GM12878 (cell line): ENCODE measurements around the gene DLG2. TPM values are rescaled to one million over a fixed set of nuclear protein-coding genes. Genes with fewer than 3 reads are reported as not detected.

Experiments
- ATAC-seq: fragments of 200-7000 bp; cut with Tn5 transposase; 3 replicates; pipeline ENCODE4 v1.9.1; 2020; ENCODE audit warnings: mild to moderate bottlenecking, moderate library complexity
- BruUV-seq: library from RNA; stranded (reverse); fragments of 400-500 nt; replicated peaks from 2 replicates; lab custom pipeline; 2021; lab: Mats Ljungman, UMichigan
- CTCF ChIA-PET: fragments of 300-600 bp; sonication (Branson Sonifier 250); formaldehyde crosslinking; extraction: SDS; loops from one replicate; lab custom pipeline; 2021; ENCODE audit warnings: inconsistent platforms; lab: Yijun Ruan, JAX
- POLR2A ChIA-PET: fragments of 350-600 bp; formaldehyde crosslinking; extraction: SDS; loops from one replicate; lab custom pipeline; 2021; ENCODE audit warnings: inconsistent platforms; lab: Charles Lee
- RAD21 ChIA-PET: fragments of 300-600 bp; sonication (Branson Sonifier 250); formaldehyde crosslinking; loops from one replicate; lab custom pipeline; 2023; ENCODE audit warnings: antibody characterized with exemption; ENCODE audit not compliant: unreplicated experiment; lab: Charles Lee
- SMC1A ChIA-PET: fragments of 300-600 bp; sonication (Branson Sonifier 250); formaldehyde crosslinking; loops from one replicate; lab custom pipeline; 2023; ENCODE audit not compliant: unreplicated experiment, uncharacterized antibody; lab: Charles Lee
- DNase-seq: peaks from one replicate; pipeline ENCODE4 v3.0.0-alpha.2; 2011; ENCODE audit warnings: low read depth, low spot score
- FAIRE-seq: peaks from 3 replicates; lab custom pipeline; 2011; peaks lifted over from hg19 to GRCh38; lab: Jason Lieb, UNC
- H2AFZ ChIP-seq: 2 replicates; pipeline ENCODE4 v1.6.0; 2011; ENCODE audit warnings: low read depth, low read length, control low read depth; ENCODE audit not compliant: control insufficient read depth
- H3K27ac ChIP-seq: 2 replicates; pipeline ENCODE4 v1.5.1; 2011; ENCODE audit warnings: control low read depth; ENCODE audit not compliant: control insufficient read depth, insufficient read depth
- H3K27me3 ChIP-seq, 2 experiments: replicated peaks in 1 of 2; 2 replicates each; pipeline versions ENCODE4 v1.6.0 to v1.6.1; 2011; ENCODE audit warnings: low read length in 1 of 2; ENCODE audit not compliant: control insufficient read depth in 2 of 2, insufficient read depth in 2 of 2
- H3K36me3 ChIP-seq, 2 experiments: 2 replicates each; pipeline ENCODE4 v1.5.1; 2011; ENCODE audit warnings: low read length in 1 of 2; ENCODE audit not compliant: control insufficient read depth in 2 of 2, insufficient read depth in 2 of 2
- H3K4me1 ChIP-seq: 2 replicates; pipeline ENCODE4 v1.6.1; 2011; ENCODE audit warnings: mild to moderate bottlenecking, low read length, moderate library complexity, mixed read lengths; ENCODE audit not compliant: control insufficient read depth, insufficient read depth
- H3K4me2 ChIP-seq: 2 replicates; pipeline ENCODE4 v1.6.0; 2011; ENCODE audit warnings: control low read depth; ENCODE audit not compliant: control insufficient read depth, insufficient read depth
- H3K4me3 ChIP-seq: fragments of 200-600 bp; sonication (generic); 2 replicates; pipeline ENCODE4 v1.5.1; 2016
- H3K79me2 ChIP-seq: 2 replicates; pipeline ENCODE4 v1.6.0; 2011; ENCODE audit warnings: low read length; ENCODE audit not compliant: control insufficient read depth, insufficient read depth
- H3K9ac ChIP-seq: 2 replicates; pipeline ENCODE4 v1.8.0; 2011; ENCODE audit warnings: low read length, control low read depth, mixed read lengths; ENCODE audit not compliant: control insufficient read depth, insufficient read depth
- H3K9me3 ChIP-seq: replicated peaks from 3 replicates; pipeline ENCODE4 v1.5.1; 2011; ENCODE audit warnings: mild to moderate bottlenecking, low read length; ENCODE audit not compliant: control insufficient read depth, insufficient read depth
- H4K20me1 ChIP-seq: 2 replicates; pipeline ENCODE4 v1.6.0; 2011; ENCODE audit not compliant: control insufficient read depth, insufficient read depth
- CBX3 ChIP-seq: fragments of 200-600 bp; sonication (generic); IDR thresholded peaks from 2 replicates; pipeline ENCODE4 v1.6.1; 2016; ENCODE audit warnings: low read depth, borderline replicate concordance
- JUNB ChIP-seq: IDR thresholded peaks from 2 replicates; pipeline ENCODE4 v1.6.1; 2016; ENCODE audit warnings: antibody characterized with exemption, mild to moderate bottlenecking
- POLR2AphosphoS5 ChIP-seq: IDR thresholded peaks from 2 replicates; pipeline ENCODE4 v1.6.1; 2011; ENCODE audit warnings: mild to moderate bottlenecking, low read length, inconsistent platforms
- RELA ChIP-seq: fragments of 450-650 bp; IDR thresholded peaks from 2 replicates; pipeline ENCODE4 v1.8.0; 2014; ENCODE audit warnings: borderline replicate concordance; ENCODE audit not compliant: partially characterized antibody
- SREBF2 ChIP-seq: IDR thresholded peaks from 2 replicates; pipeline ENCODE4 v1.6.1; 2012; ENCODE audit warnings: mild to moderate bottlenecking, low read length
- WGBS: methylation state at CpG from one replicate; pipeline ENCODE4 v1.1.6; 2016; ENCODE audit warnings: low lambda C conversion rate; ENCODE audit not compliant: insufficient replicate concordance, insufficient coverage; ENCODE audit errors: missing lambda C conversion rate; 5-methylcytosine and 5-hydroxymethylcytosine counted together
- in situ Hi-C: fragments of 300-500 bp; cut with MboI; formaldehyde crosslinking; loops from 9 replicates; pipeline ENCODE4 v1.14.3; 2018; ENCODE audit warnings: mixed read lengths
- intact Hi-C: fragments of 100-400 bp; cut with micrococcal nuclease; formaldehyde crosslinking; loops from one replicate; pipeline ENCODE4 v1.14.2; 2022; ENCODE audit not compliant: unreplicated experiment
- polyA plus RNA-seq, 11 experiments: library from polyadenylated mRNA; depleted of rRNA in 4 of 11; unstranded in 6 of 11; stranded (reverse) in 5 of 11; fragments of >200 nt; fragmentation: Nextera tagmentation in 4 of 11; fragmentation: Illumina TruSeq in 1 of 11; extraction: Ambion mirVana in 4 of 11; extraction: Trizol in 1 of 11; gene quantifications; 1 replicate in 1 of 11; 2 replicates in 10 of 11; pipeline versions ENCODE4 v1.2.1 to v1.2.3, GENCODE V29; 2011 to 2016; ENCODE audit warnings: inconsistent platforms in 2 of 11, missing spikeins in 2 of 11, low read depth in 1 of 11
- total RNA-seq, 4 experiments: library from RNA; depleted of rRNA in 3 of 4; stranded (reverse); fragments of >200 nt in 3 of 4; fragmentation: Illumina TruSeq in 1 of 4; extraction: Trizol in 1 of 4; gene quantifications; 2 replicates each; pipeline versions ENCODE4 v1.2.1 to v1.2.3, GENCODE V29; 2013 to 2021
- TF ChIP-seq, protein P1 (sequence below): fragments of 450-650 bp; IDR thresholded peaks from 2 replicates; pipeline ENCODE4 v1.6.1; 2017; ENCODE audit warnings: low read depth, mild to moderate bottlenecking, moderate library complexity

The DLG2 gene
- total and polyA plus RNA-seq, 10 of the 15 experiments (the other 5 are each of a cell fraction or from before 2014, with no cell fraction given), result 0.09 to 0.98 (median 0.35) TPM

DNA sequence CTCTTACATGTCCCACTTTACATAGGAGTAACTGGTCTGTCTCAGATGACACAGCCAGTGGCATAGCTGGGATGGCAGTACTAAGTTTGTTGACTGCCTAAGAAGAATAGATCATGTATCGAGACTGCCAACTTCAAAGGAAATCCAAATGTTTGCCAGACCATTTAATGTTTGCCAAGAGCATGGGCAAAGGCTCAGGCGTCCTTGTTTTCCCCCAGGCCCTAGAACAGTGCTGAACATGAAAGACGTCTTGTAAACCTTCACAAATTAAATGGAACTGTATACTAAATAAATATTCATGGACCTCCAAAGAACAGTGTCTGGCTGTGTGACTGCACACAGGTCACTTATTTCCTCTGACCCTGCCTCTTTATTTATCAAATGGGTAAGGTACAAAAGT, 2106.3 kb downstream of the DLG2 start (continued):
- TF ChIP-seq, protein P1, sequence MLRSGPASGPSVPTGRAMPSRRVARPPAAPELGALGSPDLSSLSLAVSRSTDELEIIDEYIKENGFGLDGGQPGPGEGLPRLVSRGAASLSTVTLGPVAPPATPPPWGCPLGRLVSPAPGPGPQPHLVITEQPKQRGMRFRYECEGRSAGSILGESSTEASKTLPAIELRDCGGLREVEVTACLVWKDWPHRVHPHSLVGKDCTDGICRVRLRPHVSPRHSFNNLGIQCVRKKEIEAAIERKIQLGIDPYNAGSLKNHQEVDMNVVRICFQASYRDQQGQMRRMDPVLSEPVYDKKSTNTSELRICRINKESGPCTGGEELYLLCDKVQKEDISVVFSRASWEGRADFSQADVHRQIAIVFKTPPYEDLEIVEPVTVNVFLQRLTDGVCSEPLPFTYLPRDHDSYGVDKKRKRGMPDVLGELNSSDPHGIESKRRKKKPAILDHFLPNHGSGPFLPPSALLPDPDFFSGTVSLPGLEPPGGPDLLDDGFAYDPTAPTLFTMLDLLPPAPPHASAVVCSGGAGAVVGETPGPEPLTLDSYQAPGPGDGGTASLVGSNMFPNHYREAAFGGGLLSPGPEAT, result no peak
- TF ChIP-seq CBX3 (no peak), RELA (no peak)

DNA sequence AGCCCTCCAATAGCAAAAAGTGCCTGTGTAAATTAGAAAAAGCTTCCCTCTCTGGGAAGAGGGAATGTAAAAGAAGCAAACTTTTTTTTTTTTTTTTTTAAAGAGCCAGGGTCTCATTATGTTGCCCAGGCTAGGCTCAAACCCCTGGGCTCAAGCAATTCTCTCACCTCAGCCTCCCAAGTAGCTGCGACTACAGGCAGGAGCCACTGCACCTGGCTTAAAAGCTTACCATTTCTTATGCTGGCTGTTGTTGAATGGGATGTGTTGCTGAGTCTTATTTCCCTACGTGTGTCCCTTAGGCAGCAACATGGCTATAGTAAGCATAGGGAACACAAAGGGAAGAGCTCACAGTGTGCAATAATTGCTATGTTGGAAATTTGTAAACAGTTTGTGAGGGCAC, 2115.5 kb downstream of the DLG2 start:
- no peak for FAIRE-seq

More for the DNA sequence above, 2115.5 kb downstream of the DLG2 start:
- H3K4me1 ChIP-seq, result no peaks in the 10 kb centered on the region
- no peak overlapping the region for H3K9ac ChIP-seq
- RAD21 ChIA-PET, result interaction anchor here (0.6 kb wide), 1 partner anchor 307 kb away, joined by 3 read pairs; no protein-coding TSS in a partner anchor
- no peaks in the 10 kb centered on the region for H3K9me3 ChIP-seq
- H3K27ac ChIP-seq, result no peak overlapping the region
- no TSS peak for BruUV-seq
- in situ Hi-C loops (no loop called here), intact Hi-C loops (no loop called here)
- DNase-seq (no peak), ATAC-seq (no peak)
- CTCF ChIA-PET, result interaction anchor here (0.7 kb wide), 1 partner anchor 221 kb away, joined by 3 read pairs; no protein-coding TSS in a partner anchor
- no peaks in the 10 kb centered on the region for H3K79me2 ChIP-seq
- TF ChIP-seq JUNB, result no peak
- TF ChIP-seq SREBF2, result no peak
- TF ChIP-seq POLR2AphosphoS5, result no peak
- no peak overlapping the region for H2AFZ ChIP-seq
- 0% methylated on average over 2 of the region's 2 CpGs for WGBS
- no peak overlapping the region for H3K4me2 ChIP-seq
- H4K20me1 ChIP-seq, result no peaks in the 10 kb centered on the region
- no peaks in the 10 kb centered on the region for H3K36me3 ChIP-seq
- no peaks in the 10 kb centered on the region for H3K27me3 ChIP-seq
- no peak overlapping the region for H3K4me3 ChIP-seq
- POLR2A ChIA-PET, result no interaction called here
- SMC1A ChIA-PET, result no interaction called here
